HT1080 (cell line): ENCODE results near the gene VPS37C. TPM values are rescaled to one million over a fixed set of nuclear protein-coding genes. Genes with fewer than 3 reads are reported as not detected.

Experiments
- total RNA-seq: library from RNA; depleted of rRNA; stranded (reverse); fragments of >200 nt; shearing (Covaris generic); gene quantifications from 2 replicates; pipeline ENCODE4 v1.2.3, GENCODE V29; 2014; rRNA removed

The VPS37C gene
- total RNA-seq, 1 experiment from 2014 or later, result 11.9 TPM

Other genes with a start within 250 kb of the VPS37C start
- gene TMEM109, start 247.3 kb downstream of the VPS37C start, total RNA-seq, result 88.3 and 146 TPM in 2 replicates
- gene TMEM132A, start 237.0 kb downstream of the VPS37C start, total RNA-seq, result 63.3 and 69.4 TPM in 2 replicates
- 0.10 and 0.32 TPM in 2 replicates for gene SLC15A3, start 209.2 kb downstream of the VPS37C start, total RNA-seq
- not detected in 2 replicates for gene CD6, start 189.7 kb downstream of the VPS37C start, total RNA-seq
- not detected in 2 replicates for gene CD5, start 58.9 kb downstream of the VPS37C start, total RNA-seq
- not detected in 2 replicates for gene PGA3, start 42.1 kb upstream of the VPS37C start, total RNA-seq
- not detected in 2 replicates for gene PGA4, start 60.9 kb upstream of the VPS37C start, total RNA-seq
- gene PGA5, start 79.7 kb upstream of the VPS37C start, total RNA-seq, result not detected in 2 replicates
- 0.17 and 0.23 TPM in 2 replicates for gene VWCE, start 133.9 kb upstream of the VPS37C start, total RNA-seq
- 253 and 271 TPM in 2 replicates for gene DDB1, start 171.7 kb upstream of the VPS37C start, total RNA-seq
- 48.8 and 56.6 TPM in 2 replicates for gene TKFC, start 171.8 kb upstream of the VPS37C start, total RNA-seq
- 49.6 and 68.1 TPM in 2 replicates for gene CYB561A3, start 200.5 kb upstream of the VPS37C start, total RNA-seq
- 52.5 and 64.2 TPM in 2 replicates for gene TMEM138, start 200.9 kb upstream of the VPS37C start, total RNA-seq
- 20.0 and 23.8 TPM in 2 replicates for gene TMEM216, start 231.2 kb upstream of the VPS37C start, total RNA-seq